ENCODE measurements around the gene HMG20B.

Gene HMG20B

DNA sequence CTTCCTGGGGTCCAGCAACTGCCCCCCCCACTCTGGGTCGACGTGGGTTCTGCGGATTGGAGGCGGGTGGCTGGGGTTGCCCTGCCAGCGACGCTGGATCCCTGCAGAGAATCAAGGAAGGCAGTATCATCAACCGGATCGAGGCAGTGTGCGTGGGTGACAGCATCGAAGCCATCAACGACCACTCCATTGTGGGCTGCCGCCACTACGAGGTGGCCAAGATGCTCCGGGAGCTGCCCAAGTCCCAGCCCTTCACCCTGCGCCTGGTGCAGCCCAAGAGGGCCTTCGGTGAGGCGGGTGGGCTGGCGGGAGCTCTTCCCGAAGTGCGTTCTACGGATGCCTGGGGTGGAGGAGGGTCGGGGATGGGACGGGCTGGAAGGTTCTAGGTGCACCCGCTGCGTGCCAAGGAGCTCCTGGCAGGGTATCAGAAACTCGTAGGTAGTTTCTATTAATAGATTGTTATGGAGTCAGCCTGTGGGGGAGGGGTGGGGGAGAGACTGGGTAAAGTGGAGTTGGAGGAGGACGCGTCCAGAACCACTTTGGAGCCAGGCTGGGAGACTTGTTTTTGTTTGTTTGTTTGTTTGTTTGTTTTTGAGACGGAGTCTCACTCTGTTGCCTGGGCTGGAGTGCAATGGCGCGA, 14.1 kb downstream of the HMG20B start:
- no peak for DNase-seq (ENCODE audit: low read depth)
- no peak overlapping the region for H3K4me3 ChIP-seq (ENCODE audit: low read depth, low read length)

DNA sequence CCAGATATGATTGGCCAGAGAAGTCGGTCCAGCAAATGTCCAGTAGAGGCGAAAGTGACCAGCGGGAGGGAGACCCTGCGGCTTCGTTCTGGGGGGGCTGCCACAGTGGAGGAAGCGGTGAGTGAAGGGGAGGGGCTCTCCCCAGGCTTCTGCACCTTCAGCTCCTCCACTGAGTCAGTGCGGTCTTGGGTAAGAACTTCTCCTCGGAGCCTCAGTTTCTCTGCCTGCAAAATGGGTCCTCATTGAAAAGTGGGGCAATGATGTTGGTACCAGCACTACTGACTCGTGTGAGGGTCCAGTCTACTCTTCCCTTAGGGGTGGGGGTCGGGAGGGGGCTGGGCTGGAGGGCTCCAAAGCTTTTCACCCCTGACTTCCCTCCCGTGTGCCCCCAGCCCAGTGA, 16.7 kb downstream of the HMG20B start:
- TF ChIP-seq, protein P1, sequence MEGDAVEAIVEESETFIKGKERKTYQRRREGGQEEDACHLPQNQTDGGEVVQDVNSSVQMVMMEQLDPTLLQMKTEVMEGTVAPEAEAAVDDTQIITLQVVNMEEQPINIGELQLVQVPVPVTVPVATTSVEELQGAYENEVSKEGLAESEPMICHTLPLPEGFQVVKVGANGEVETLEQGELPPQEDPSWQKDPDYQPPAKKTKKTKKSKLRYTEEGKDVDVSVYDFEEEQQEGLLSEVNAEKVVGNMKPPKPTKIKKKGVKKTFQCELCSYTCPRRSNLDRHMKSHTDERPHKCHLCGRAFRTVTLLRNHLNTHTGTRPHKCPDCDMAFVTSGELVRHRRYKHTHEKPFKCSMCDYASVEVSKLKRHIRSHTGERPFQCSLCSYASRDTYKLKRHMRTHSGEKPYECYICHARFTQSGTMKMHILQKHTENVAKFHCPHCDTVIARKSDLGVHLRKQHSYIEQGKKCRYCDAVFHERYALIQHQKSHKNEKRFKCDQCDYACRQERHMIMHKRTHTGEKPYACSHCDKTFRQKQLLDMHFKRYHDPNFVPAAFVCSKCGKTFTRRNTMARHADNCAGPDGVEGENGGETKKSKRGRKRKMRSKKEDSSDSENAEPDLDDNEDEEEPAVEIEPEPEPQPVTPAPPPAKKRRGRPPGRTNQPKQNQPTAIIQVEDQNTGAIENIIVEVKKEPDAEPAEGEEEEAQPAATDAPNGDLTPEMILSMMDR (IDR thresholded peaks at IDR 0.05; ENCODE audit: insufficient read depth, low read depth, low read length, missing control alignments) = no peak
- H3K4me3 ChIP-seq (ENCODE audit: low read depth, low read length) = no peak overlapping the region
- DNase-seq (ENCODE audit: low read depth) = no peak

More for the DNA sequence above, 14.1 kb downstream of the HMG20B start:
- TF ChIP-seq, protein P1 (IDR thresholded peaks at IDR 0.05; ENCODE audit: insufficient read depth, low read depth, low read length, missing control alignments) = no peak

DNA sequence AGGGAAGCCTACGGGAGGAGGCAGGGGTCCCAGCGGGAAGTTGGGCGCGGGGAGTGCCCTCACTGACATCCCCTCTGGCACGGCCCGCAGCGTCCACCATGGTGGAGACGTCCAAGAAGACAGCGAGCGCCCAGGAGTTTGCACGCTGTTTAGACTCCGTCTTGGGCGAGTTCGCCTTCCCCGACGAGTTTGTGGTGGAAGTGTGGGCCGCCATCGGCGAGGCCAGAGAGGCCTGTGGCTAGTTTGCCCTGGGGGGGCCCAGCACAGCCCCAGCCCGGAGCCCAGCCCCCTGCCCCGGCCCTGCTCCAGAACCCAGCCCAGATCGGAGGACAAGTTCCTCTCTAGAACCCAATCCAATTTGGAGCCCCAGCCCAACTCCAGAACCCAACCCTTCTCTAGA, 17.2 kb downstream of the HMG20B start:
- TF ChIP-seq, protein P1 (IDR thresholded peaks at IDR 0.05; ENCODE audit: insufficient read depth, low read depth, low read length, missing control alignments) = no peak
- H3K4me3 ChIP-seq (ENCODE audit: low read depth, low read length) = no peak overlapping the region
- no peak for DNase-seq (ENCODE audit: low read depth)

DNA sequence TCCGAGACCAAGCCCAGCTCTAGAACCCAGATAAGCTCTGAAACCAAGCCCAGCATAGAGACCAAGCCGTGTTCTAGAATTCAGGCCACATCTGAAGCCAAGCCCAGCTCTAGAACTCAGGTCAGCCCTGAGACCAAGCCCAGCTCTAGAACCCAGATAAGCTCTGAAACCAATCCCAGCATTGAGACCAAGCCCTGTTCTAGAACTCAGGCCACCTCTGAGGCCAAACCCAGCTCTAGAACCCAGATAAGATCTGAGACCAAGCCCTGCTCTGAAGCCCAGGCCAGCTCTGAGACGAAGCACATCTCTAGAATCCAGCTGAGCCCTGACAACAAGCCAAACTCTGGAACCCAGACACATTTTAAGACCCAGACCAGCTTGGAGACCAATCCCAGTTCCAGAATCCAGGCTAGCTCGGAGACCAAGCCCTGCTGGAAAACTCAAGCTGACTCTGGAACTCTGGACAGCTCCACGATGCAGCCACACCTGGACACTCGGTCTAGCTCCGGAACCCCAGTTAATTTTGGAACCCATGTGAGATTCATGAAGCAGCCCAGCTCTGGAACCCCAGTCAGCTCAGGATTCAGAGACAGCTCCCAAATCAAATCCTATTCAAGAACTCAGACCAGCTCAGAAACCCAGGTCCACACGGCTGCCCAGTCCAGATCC, 18.4 kb downstream of the HMG20B start:
- H3K4me3 ChIP-seq (ENCODE audit: low read depth, low read length) = no peak overlapping the region
- no peak for DNase-seq (ENCODE audit: low read depth)
- TF ChIP-seq, protein P1 (IDR thresholded peaks at IDR 0.05; ENCODE audit: insufficient read depth, low read depth, low read length, missing control alignments) = no peak

DNA sequence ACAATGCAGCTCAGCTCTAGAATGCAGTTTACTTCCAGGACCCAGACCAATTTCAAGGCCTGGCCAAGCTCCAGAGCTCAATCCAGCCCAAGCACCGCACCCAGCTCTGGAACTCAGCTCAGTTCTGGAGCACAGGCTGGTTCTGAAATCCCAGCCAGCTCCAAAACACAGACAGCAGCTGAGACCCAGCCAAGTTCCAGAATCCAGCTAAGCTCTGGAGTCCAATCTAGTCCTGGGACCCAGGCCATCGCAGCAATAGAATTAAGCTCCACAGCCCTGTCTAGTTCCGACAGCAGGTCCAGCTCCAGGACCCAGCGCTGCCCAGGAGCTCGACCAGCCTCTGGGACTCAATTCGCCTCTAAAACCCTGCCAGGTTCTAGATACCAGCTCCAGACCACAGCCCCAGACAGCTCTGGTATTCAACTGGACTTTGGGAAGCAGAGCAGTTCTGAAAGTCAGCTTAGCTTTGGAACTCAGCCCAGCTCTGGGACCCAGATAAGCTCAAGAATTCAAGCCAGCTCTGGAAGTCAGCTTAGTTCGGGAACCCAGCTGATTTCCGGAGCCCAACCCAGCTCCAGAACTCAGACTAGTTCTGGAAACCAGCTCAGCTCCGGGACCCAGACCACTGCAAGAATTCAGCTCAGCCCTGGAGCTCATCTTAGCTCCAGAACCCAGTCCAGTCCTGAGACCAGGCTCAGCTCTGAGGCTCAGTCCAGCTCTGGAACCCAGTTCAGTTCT, 19.3 kb downstream of the HMG20B start:
- no peak for DNase-seq (ENCODE audit: low read depth)
- TF ChIP-seq, protein P1 (IDR thresholded peaks at IDR 0.05; ENCODE audit: insufficient read depth, low read depth, low read length, missing control alignments) = no peak
- no peak overlapping the region for H3K4me3 ChIP-seq (ENCODE audit: low read depth, low read length)

DNA sequence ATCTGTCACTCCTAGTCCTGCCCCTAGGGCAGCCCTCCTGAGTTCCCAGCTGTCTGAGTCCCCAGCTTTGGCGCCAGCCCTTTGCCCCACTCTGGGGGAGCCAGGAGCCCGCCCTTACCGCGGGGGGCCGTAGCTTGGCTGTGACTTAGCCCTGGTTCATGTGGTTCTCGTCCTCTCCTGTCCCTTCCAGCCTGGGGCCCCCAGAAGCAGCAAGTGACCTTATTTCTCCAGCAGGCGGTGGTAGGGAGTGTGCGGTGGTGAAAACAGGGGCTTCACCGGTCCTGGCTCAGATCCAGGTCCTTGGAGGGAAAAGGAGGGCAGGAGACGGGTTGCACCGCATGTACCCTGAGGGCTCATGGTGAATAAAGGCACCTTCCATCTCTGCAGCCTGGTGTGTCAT, 20.4 kb downstream of the HMG20B start:
- TF ChIP-seq, protein P1 (IDR thresholded peaks at IDR 0.05; ENCODE audit: insufficient read depth, low read depth, low read length, missing control alignments) = no peak
- H3K4me3 ChIP-seq (ENCODE audit: low read depth, low read length) = no peak overlapping the region
- DNase-seq (ENCODE audit: low read depth) = no peak
